Loucy (cell line): ENCODE measurements around the gene IQCK.

Experiments used
- CTCF ChIP-seq: fragments of 200-600 bp; sonication (generic); conservative IDR thresholded peaks from 2 replicates; pipeline ENCODE4 v1.5.1; 2014; ENCODE audit warnings: mild to moderate bottlenecking, antibody characterized with exemption, low read length
- EZH2phosphoT487 ChIP-seq: fragments of 200-600 bp; IDR thresholded peaks from 2 replicates; pipeline ENCODE4 v1.6.1; 2018; ENCODE audit warnings: antibody characterized with exemption, mild to moderate bottlenecking, moderate library complexity, borderline replicate concordance

GRCh38 chr16:19774024-19774423 is 56.0 kb downstream of the IQCK start:
- TF ChIP-seq CTCF (no peak), EZH2phosphoT487 (no peak)
